Measurements from ENCODE around the gene RAB1A. TPM values are rescaled to one million over a fixed set of nuclear protein-coding genes. Genes with fewer than 3 reads are reported as not detected.

Gene RAB1A
- total RNA-seq, 6 donors from 2014 or later = 32.5 to 131 (median 109) TPM

DNA sequence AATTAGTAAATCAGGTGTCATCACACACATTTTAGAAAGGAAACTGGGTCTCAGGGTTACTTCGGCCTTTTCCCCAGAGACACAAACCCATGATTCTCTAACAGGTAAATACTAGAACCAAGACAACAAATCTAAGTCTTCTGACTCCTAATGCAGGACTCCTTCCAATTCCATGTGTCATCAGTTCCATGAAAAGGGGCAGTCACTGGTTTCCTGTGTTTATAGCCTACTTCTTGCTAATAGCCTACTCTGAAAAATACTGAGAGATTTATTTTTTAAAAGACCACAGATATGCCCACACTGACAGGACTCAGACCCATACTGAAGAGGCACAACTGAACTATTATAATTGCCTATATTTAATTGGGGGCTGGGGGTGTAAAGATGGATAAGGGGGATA is 33.0 kb downstream of the RAB1A start:
- WGBS, 2 donors = 94 to 97% methylated on average over 1 of the region's 1 CpG
- Histone ChIP-seq H3K27me3 (no peaks in the 10 kb centered on the region), H3K4me1 (peaks cover 0 to 13% (median 8%) of the 10 kb centered on the region in 4 donors), H3K4me3 (no peak overlapping the region), H3K9me3 (no peaks in the 10 kb centered on the region), H3K27ac (no peak overlapping the region), H3K36me3 (peaks cover 7 to 96% (median 37%) of the 10 kb centered on the region in 4 donors)
- no peak for TF ChIP-seq EP300 (IDR thresholded peaks at IDR 0.05)
- TF ChIP-seq, protein P1, sequence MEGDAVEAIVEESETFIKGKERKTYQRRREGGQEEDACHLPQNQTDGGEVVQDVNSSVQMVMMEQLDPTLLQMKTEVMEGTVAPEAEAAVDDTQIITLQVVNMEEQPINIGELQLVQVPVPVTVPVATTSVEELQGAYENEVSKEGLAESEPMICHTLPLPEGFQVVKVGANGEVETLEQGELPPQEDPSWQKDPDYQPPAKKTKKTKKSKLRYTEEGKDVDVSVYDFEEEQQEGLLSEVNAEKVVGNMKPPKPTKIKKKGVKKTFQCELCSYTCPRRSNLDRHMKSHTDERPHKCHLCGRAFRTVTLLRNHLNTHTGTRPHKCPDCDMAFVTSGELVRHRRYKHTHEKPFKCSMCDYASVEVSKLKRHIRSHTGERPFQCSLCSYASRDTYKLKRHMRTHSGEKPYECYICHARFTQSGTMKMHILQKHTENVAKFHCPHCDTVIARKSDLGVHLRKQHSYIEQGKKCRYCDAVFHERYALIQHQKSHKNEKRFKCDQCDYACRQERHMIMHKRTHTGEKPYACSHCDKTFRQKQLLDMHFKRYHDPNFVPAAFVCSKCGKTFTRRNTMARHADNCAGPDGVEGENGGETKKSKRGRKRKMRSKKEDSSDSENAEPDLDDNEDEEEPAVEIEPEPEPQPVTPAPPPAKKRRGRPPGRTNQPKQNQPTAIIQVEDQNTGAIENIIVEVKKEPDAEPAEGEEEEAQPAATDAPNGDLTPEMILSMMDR (IDR thresholded peaks at IDR 0.05) = no peak
- no peak for TF ChIP-seq POLR2AphosphoS5 (IDR thresholded peaks at IDR 0.05)
- no peak for TF ChIP-seq POLR2A (IDR thresholded peaks at IDR 0.05)
- DNase-seq (no peak), ATAC-seq (ENCODE audit: low FRiP score in 2 of 2) (no peak)

GRCh38 chr2:65093211-65093610 is 36.7 kb downstream of the RAB1A start:
- TF ChIP-seq, protein P1 (IDR thresholded peaks at IDR 0.05) = no peak
- TF ChIP-seq POLR2AphosphoS5 (IDR thresholded peaks at IDR 0.05) (no peak), EP300 (IDR thresholded peaks at IDR 0.05) (no peak), POLR2A (IDR thresholded peaks at IDR 0.05) (no peak)
- Histone ChIP-seq H3K27me3 (no peaks in the 10 kb centered on the region), H3K9me3 (no peaks in the 10 kb centered on the region), H3K27ac (peak overlapping the region in 1 of 4 donors; percentile 17), H3K4me1 (peaks cover 5 to 21% (median 11%) of the 10 kb centered on the region in 4 donors), H3K36me3 (peaks cover 0 to 97% (median 43%) of the 10 kb centered on the region in 4 donors), H3K4me3 (no peak overlapping the region)
- no peak for ATAC-seq (ENCODE audit: low FRiP score in 2 of 2)
- no peak for DNase-seq

DNA sequence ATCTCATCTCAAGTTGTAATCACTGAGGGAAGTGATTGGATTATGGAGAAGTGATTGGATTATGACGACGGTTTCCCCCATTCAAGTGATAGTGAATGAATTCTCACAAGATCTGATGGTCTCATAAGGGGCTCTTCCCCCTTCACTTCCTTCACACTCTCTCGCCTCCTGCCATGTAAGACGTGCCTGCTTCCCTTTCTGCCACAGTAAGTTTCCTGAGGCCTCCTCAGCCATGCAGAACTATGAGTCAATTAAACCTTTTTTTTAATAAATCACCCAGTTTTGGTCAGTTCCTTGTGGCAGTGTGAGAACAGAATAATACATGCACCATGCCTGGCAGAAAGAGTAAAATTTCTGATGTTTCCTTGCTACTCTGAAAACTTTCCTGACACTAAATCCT is 37.1 kb downstream of the RAB1A start:
- Histone ChIP-seq H3K4me1 (peaks cover 1 to 20% (median 13%) of the 10 kb centered on the region in 4 donors), H3K4me3 (no peak overlapping the region), H3K27me3 (no peaks in the 10 kb centered on the region), H3K9me3 (no peaks in the 10 kb centered on the region), H3K36me3 (peaks cover 0 to 97% (median 46%) of the 10 kb centered on the region in 4 donors), H3K27ac (no peak overlapping the region)
- DNase-seq = no peak
- TF ChIP-seq, protein P1 (IDR thresholded peaks at IDR 0.05) = no peak
- no peak for TF ChIP-seq EP300 (IDR thresholded peaks at IDR 0.05)
- no peak for TF ChIP-seq POLR2AphosphoS5 (IDR thresholded peaks at IDR 0.05)
- TF ChIP-seq POLR2A (IDR thresholded peaks at IDR 0.05) = no peak
- no peak for ATAC-seq (ENCODE audit: low FRiP score in 2 of 2)
- WGBS, 2 donors = 78 to 83% methylated on average over 4 of the region's 4 CpGs

DNA sequence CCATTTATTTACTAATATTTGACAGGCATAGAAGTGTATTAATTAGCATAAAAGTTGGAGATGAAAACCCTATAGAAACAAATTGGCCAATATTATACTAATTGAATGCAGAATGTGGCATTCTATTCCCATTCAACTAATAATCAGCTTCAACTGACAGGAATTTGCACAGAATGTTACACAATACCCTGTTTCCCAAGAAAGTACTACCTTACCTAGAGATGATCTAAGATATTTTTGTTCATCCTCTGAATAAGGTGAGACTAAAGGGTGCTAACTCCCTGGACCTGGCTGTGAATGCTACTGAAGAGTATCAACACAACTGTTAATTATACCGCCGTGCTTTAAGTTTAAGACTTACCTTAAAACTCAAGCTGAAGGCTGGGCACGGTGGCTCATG is 44.8 kb downstream of the RAB1A start:
- Histone ChIP-seq H3K9me3 (no peaks in the 10 kb centered on the region), H3K4me3 (no peak overlapping the region), H3K27me3 (no peaks in the 10 kb centered on the region), H3K27ac (no peak overlapping the region), H3K36me3 (peaks cover 18 to 100% (median 53%) of the 10 kb centered on the region in 4 donors), H3K4me1 (peaks cover 2 to 24% (median 21%) of the 10 kb centered on the region in 4 donors)
- WGBS, 2 donors = 88 to 94% methylated on average over 3 of the region's 3 CpGs
- DNase-seq (no peak), ATAC-seq (ENCODE audit: low FRiP score in 2 of 2) (no peak)
- TF ChIP-seq EP300 (IDR thresholded peaks at IDR 0.05) = no peak
- no peak for TF ChIP-seq POLR2AphosphoS5 (IDR thresholded peaks at IDR 0.05)
- TF ChIP-seq, protein P1 (IDR thresholded peaks at IDR 0.05) = no peak
- TF ChIP-seq POLR2A (IDR thresholded peaks at IDR 0.05) = no peak

DNA sequence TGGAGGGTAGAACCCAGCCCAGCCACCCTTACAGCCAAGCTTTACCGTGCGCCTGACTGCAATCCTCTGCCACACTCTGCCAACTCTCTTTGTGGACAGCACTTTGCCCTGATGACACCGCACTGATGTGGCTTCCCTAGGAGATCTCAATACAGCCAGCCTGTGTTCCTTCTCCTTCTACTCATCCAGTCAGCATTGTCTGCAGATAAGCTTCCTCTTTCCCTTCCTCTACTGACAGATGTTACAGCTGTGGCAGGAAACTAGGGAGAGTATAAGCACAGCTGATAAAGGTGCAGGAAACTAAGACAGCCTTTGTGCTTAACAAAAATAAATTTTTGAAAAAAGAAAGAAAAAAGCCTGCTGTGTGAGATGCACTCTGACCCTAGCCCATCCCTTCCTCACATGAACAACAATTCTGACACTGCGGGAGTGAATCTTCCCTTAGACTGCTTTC is 48.6 kb downstream of the RAB1A start:
- ATAC-seq (ENCODE audit: low FRiP score in 2 of 2) = peak; percentile 79 to 81
- H3K4me1 ChIP-seq = peaks cover 8 to 26% (median 12%) of the 10 kb centered on the region in 4 donors
- DNase-seq = no peak
- no peaks in the 10 kb centered on the region for H3K9me3 ChIP-seq
- H3K27me3 ChIP-seq = no peaks in the 10 kb centered on the region
- TF ChIP-seq POLR2AphosphoS5 (IDR thresholded peaks at IDR 0.05) (peak in 1 of 2 donors; percentile 35), EP300 (IDR thresholded peaks at IDR 0.05) (no peak)
- peaks cover 18 to 90% (median 47%) of the 10 kb centered on the region in 4 donors for H3K36me3 ChIP-seq
- H3K27ac ChIP-seq = peak overlapping the region in 3 of 4 donors; percentile 4 to 71 (median 54)
- H3K4me3 ChIP-seq = no peak overlapping the region
- 40 to 58% methylated on average over 4 of the region's 4 CpGs for WGBS, 2 donors

Data from upper lobe of left lung (tissue), 6 donors.